Measurements from ENCODE around the gene STMND1. TPM values are rescaled to one million over a fixed set of nuclear protein-coding genes. Genes with fewer than 3 reads are reported as not detected.

The STMND1 gene
- total and polyA plus RNA-seq, 8 donors: not detected

- TF ChIP-seq POLR2A (IDR thresholded peaks at IDR 0.05): no peak
- TF ChIP-seq EP300 (IDR thresholded peaks at IDR 0.05): no peak
- no peak for TF ChIP-seq POLR2AphosphoS5 (IDR thresholded peaks at IDR 0.05)
- TF ChIP-seq, protein P1, sequence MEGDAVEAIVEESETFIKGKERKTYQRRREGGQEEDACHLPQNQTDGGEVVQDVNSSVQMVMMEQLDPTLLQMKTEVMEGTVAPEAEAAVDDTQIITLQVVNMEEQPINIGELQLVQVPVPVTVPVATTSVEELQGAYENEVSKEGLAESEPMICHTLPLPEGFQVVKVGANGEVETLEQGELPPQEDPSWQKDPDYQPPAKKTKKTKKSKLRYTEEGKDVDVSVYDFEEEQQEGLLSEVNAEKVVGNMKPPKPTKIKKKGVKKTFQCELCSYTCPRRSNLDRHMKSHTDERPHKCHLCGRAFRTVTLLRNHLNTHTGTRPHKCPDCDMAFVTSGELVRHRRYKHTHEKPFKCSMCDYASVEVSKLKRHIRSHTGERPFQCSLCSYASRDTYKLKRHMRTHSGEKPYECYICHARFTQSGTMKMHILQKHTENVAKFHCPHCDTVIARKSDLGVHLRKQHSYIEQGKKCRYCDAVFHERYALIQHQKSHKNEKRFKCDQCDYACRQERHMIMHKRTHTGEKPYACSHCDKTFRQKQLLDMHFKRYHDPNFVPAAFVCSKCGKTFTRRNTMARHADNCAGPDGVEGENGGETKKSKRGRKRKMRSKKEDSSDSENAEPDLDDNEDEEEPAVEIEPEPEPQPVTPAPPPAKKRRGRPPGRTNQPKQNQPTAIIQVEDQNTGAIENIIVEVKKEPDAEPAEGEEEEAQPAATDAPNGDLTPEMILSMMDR (IDR thresholded peaks at IDR 0.05): no peak
- no peak overlapping the region for H3K4me3 ChIP-seq
- H3K27ac ChIP-seq: no peak overlapping the region
- intact Hi-C loops (cut with DNase I; ENCODE audit: low total_unique reads): no loop called here
- H3K36me3 ChIP-seq: no peaks in the 10 kb centered on the region
- no peaks in the 10 kb centered on the region for H3K27me3 ChIP-seq
- 73 to 82% (median 75%) methylated on average over 7 of the region's 7 CpGs for WGBS, 5 donors
- H3K9me3 ChIP-seq: no peaks in the 10 kb centered on the region
- no peak for DNase-seq
- no peaks in the 10 kb centered on the region for H3K4me1 ChIP-seq
These were observed 42.8 kb upstream of the STMND1 start for GRCh38 chr6:17059022-17059421.

- no peak for DNase-seq
- Histone ChIP-seq H3K4me3 (no peak overlapping the region), H3K9me3 (no peaks in the 10 kb centered on the region), H3K27me3 (no peaks in the 10 kb centered on the region), H3K36me3 (no peaks in the 10 kb centered on the region), H3K4me1 (no peaks in the 10 kb centered on the region), H3K27ac (no peak overlapping the region)
- WGBS, 5 donors: 70 to 83% (median 77%) methylated on average over 3 of the region's 3 CpGs
- intact Hi-C loops (cut with DNase I; ENCODE audit: low total_unique reads): no loop called here
- TF ChIP-seq POLR2A (IDR thresholded peaks at IDR 0.05): no peak
- no peak for TF ChIP-seq EP300 (IDR thresholded peaks at IDR 0.05)
- TF ChIP-seq, protein P1 (IDR thresholded peaks at IDR 0.05): no peak
- TF ChIP-seq POLR2AphosphoS5 (IDR thresholded peaks at IDR 0.05): no peak
These were observed 42.0 kb upstream of the STMND1 start for GRCh38 chr6:17059850-17060249.

DNA sequence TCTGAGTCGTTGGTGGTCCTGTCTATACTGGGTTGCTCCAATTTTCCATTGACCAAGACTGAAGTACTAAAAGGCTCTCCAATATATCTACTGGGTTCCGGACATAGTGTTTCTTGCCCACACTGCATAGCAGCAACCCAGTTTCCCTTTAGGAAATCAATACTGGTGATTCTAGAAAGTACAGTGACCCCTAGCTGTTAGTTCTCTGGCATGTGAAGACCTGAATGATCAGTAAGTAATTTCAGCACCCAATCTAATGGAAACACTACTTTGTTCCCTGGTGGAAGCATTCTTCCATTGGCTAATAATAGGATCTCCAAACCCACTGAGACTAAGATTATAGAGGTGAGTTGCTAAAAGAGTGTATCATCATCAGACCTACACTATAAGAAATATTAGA lies 40.8 kb upstream of the STMND1 start:
- Histone ChIP-seq H3K36me3 (no peaks in the 10 kb centered on the region), H3K27me3 (no peaks in the 10 kb centered on the region)
- intact Hi-C loops (cut with DNase I; ENCODE audit: low total_unique reads): no loop called here

DNA sequence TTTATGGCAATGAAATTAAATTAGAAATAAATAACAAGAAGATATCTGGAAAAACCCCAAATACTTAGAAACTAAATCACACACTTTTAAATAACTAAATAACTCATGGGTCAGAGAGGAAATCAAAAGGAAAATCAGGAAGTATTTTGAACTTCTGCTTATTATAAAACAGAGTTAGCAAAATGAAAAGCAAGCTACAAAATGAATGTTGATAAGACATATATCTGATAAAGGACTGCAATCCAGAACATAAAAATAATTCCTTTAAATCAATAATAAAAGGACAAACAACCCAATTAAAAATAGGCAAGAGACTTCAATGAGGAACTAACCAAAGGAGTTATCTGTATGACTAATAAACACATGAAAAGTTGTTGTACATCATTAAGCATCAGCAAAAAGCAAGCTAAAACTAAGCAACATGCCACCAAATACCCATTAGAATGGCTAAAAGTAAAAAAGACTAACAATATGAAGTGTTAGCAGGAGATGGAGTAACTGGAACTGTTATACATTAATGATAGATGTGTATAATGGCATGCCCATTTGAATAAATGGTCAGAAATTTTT lies 38.9 kb upstream of the STMND1 start:
- no peak for DNase-seq
- no peaks in the 10 kb centered on the region for H3K4me1 ChIP-seq
- TF ChIP-seq POLR2AphosphoS5 (IDR thresholded peaks at IDR 0.05): no peak
- TF ChIP-seq, protein P1 (IDR thresholded peaks at IDR 0.05): no peak
- no peak for TF ChIP-seq POLR2A (IDR thresholded peaks at IDR 0.05)
- no peak for TF ChIP-seq EP300 (IDR thresholded peaks at IDR 0.05)
- H3K27me3 ChIP-seq: no peaks in the 10 kb centered on the region
- H3K9me3 ChIP-seq: no peaks in the 10 kb centered on the region
- H3K4me3 ChIP-seq: no peak overlapping the region
- intact Hi-C loops (cut with DNase I; ENCODE audit: low total_unique reads): no loop called here
- no peak overlapping the region for H3K27ac ChIP-seq
- H3K36me3 ChIP-seq: no peaks in the 10 kb centered on the region

More for the DNA sequence above, 40.8 kb upstream of the STMND1 start:
- TF ChIP-seq POLR2AphosphoS5 (IDR thresholded peaks at IDR 0.05) (no peak), EP300 (IDR thresholded peaks at IDR 0.05) (no peak), POLR2A (IDR thresholded peaks at IDR 0.05) (no peak)
- TF ChIP-seq, protein P1 (IDR thresholded peaks at IDR 0.05): no peak
- 78 to 100% (median 84%) methylated on average over 2 of the region's 2 CpGs for WGBS, 5 donors
- Histone ChIP-seq H3K4me3 (no peak overlapping the region), H3K4me1 (no peaks in the 10 kb centered on the region), H3K27ac (no peak overlapping the region), H3K9me3 (no peaks in the 10 kb centered on the region)
- DNase-seq: no peak
